ENCODE measurements around the gene PTPRD.

Gene PTPRD

DNA sequence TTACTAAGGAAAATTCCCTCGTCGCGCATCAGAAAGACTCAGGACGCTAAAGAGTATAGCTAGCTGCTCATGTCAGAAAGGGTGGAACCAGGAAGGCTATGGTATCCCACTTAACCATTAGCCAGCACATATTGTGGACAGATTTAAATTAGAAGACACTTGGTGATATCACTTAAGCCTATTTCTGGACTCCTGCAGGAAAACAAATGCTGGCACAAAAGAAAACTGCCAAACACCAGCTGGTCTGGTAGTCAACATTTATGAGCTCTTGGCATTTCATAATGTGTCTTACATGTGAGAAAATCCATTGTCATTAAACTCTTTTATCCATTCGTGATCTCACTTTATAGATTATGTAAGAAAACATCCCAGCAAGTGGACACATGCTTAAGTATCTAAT lies 377.4 kb downstream of the PTPRD start:
- H3K9me3 Mint-ChIP-seq = peaks cover 15% of the 10 kb centered on the region
- H3K27me3 Mint-ChIP-seq = no peaks in the 10 kb centered on the region
- H3K4me1 Mint-ChIP-seq (ENCODE audit: low read depth) = no peaks in the 10 kb centered on the region

GRCh38 chr9:10232352-10232930 lies 380.4 kb downstream of the PTPRD start:
- H3K27ac Mint-ChIP-seq = no peak overlapping the region
- no peaks in the 10 kb centered on the region for H3K4me1 Mint-ChIP-seq (ENCODE audit: low read depth)
- DNase-seq = no peak
- no peaks in the 10 kb centered on the region for H3K36me3 Mint-ChIP-seq (ENCODE audit: low read depth)
- H3K4me3 Mint-ChIP-seq = no peak overlapping the region
- no peaks in the 10 kb centered on the region for H3K27me3 Mint-ChIP-seq
- peaks cover 12% of the 10 kb centered on the region for H3K9me3 Mint-ChIP-seq

More for the DNA sequence above, 377.4 kb downstream of the PTPRD start:
- no peaks in the 10 kb centered on the region for H3K36me3 Mint-ChIP-seq (ENCODE audit: low read depth)
- no peak for DNase-seq
- no peak overlapping the region for H3K27ac Mint-ChIP-seq
- no peak overlapping the region for H3K4me3 Mint-ChIP-seq

- no peaks in the 10 kb centered on the region for H3K4me1 Mint-ChIP-seq (ENCODE audit: low read depth)
- H3K9me3 Mint-ChIP-seq = peaks cover 11% of the 10 kb centered on the region
- no peak overlapping the region for H3K4me3 Mint-ChIP-seq
- H3K27me3 Mint-ChIP-seq = no peaks in the 10 kb centered on the region
- DNase-seq = no peak
- no peak overlapping the region for H3K27ac Mint-ChIP-seq
- H3K36me3 Mint-ChIP-seq (ENCODE audit: low read depth) = no peaks in the 10 kb centered on the region
Observed at GRCh38 chr9:10230512-10230911, 382.3 kb downstream of the PTPRD start.

DNA sequence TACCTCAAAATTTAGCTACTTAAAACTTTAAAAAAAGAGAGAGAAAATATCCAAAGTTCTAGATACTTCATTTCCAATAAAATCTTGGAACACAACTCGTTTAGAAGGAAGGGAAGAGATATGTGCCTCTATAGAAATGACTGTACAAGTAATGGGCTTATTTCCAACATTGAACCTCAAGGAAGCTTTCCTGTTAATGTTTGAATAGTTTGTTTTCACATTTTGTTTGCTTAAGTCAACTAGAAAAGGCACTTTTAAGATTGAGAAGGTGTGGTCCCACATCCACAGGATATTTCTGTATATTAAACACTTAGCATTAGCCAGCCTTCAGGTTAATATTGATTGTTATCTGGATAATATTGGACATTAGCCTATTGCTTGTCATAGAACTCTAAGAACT lies 384.7 kb downstream of the PTPRD start:
- DNase-seq = no peak
- Mint-ChIP-seq H3K4me1 (ENCODE audit: low read depth) (no peaks in the 10 kb centered on the region), H3K27ac (no peak overlapping the region), H3K4me3 (no peak overlapping the region), H3K9me3 (peaks cover 13% of the 10 kb centered on the region), H3K27me3 (no peaks in the 10 kb centered on the region), H3K36me3 (ENCODE audit: low read depth) (no peaks in the 10 kb centered on the region)

GRCh38 chr9:10226996-10227395 lies 385.8 kb downstream of the PTPRD start:
- H3K27ac Mint-ChIP-seq = no peak overlapping the region
- H3K4me1 Mint-ChIP-seq (ENCODE audit: low read depth) = no peaks in the 10 kb centered on the region
- no peaks in the 10 kb centered on the region for H3K36me3 Mint-ChIP-seq (ENCODE audit: low read depth)
- no peak overlapping the region for H3K4me3 Mint-ChIP-seq
- peaks cover 13% of the 10 kb centered on the region for H3K9me3 Mint-ChIP-seq
- no peaks in the 10 kb centered on the region for H3K27me3 Mint-ChIP-seq
- DNase-seq = no peak

- Mint-ChIP-seq H3K27ac (no peak overlapping the region), H3K27me3 (no peaks in the 10 kb centered on the region), H3K9me3 (peaks cover 5% of the 10 kb centered on the region), H3K4me3 (no peak overlapping the region), H3K36me3 (ENCODE audit: low read depth) (no peaks in the 10 kb centered on the region), H3K4me1 (ENCODE audit: low read depth) (no peaks in the 10 kb centered on the region)
- DNase-seq = no peak
Observed at GRCh38 chr9:10212702-10213101, 400.1 kb downstream of the PTPRD start.

DNA sequence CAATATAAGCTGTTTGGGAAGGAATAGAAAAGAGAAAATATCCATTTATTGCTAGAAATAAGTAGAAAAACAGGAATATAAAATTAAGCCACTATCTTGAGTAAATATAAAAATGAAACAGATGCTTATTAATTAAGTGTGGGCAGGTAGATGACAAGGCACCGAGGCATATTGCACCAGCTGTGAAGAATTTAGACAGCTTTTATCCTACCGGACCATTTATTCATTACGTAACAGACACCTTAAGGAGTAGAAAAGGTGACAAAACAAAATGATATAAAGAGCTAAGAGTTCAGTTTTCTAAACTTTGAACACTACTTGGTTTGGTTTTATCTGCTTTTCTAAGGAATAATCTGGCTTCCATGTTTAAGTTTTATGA lies 404.1 kb downstream of the PTPRD start:
- Mint-ChIP-seq H3K27me3 (no peaks in the 10 kb centered on the region), H3K9me3 (peaks cover 5% of the 10 kb centered on the region), H3K36me3 (ENCODE audit: low read depth) (no peaks in the 10 kb centered on the region), H3K27ac (no peak overlapping the region), H3K4me3 (no peak overlapping the region), H3K4me1 (ENCODE audit: low read depth) (no peaks in the 10 kb centered on the region)
- no peak for DNase-seq

- Mint-ChIP-seq H3K36me3 (ENCODE audit: low read depth) (no peaks in the 10 kb centered on the region), H3K9me3 (peaks cover 9% of the 10 kb centered on the region), H3K4me1 (ENCODE audit: low read depth) (no peaks in the 10 kb centered on the region), H3K27ac (no peak overlapping the region), H3K4me3 (no peak overlapping the region), H3K27me3 (no peaks in the 10 kb centered on the region)
- no peak for DNase-seq
Observed at GRCh38 chr9:10204276-10204675, 408.5 kb downstream of the PTPRD start.

DNA sequence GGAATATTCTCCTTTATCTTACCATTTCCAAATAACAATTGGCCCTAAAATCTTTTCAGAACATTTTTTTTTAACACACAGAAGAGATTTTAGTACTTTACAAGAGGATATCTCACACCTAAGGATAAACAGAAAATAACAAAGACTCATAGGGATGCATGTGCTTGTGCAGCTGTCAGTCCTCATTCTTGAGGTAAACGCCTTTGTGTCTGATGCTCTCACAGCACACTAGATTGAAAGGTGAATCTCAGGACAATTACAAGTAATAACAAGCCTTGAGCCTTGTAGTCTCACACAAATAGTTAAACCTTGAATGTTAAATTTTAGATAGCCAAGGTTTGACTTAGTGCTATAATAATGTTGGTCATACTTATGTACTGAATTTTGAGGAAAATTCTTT lies 439.2 kb downstream of the PTPRD start:
- Mint-ChIP-seq H3K4me3 (no peak overlapping the region), H3K27ac (no peak overlapping the region), H3K9me3 (peaks cover 12% of the 10 kb centered on the region), H3K4me1 (ENCODE audit: low read depth) (no peaks in the 10 kb centered on the region), H3K27me3 (no peaks in the 10 kb centered on the region), H3K36me3 (ENCODE audit: low read depth) (no peaks in the 10 kb centered on the region)
- no peak for DNase-seq

DNA sequence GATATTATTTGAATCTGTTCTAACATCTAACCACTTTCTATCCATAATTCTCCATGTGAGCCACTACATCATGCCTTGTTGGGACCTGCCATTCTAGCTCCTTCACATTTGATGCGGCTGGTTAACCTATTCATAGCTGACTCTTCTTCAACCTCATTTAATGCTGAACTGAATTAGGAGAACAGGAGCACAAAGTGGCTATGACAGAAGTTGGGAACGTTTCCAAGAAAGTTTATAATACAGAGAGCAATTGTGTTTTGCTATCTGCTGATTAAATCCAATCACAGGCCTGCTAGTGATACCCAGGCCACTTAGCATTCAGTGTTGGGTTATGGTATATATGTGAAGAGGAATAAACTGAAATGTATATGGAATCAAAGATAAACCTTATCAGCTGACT lies 440.3 kb downstream of the PTPRD start:
- H3K36me3 Mint-ChIP-seq (ENCODE audit: low read depth) = no peaks in the 10 kb centered on the region
- no peak for DNase-seq
- no peaks in the 10 kb centered on the region for H3K4me1 Mint-ChIP-seq (ENCODE audit: low read depth)
- peaks cover 11% of the 10 kb centered on the region for H3K9me3 Mint-ChIP-seq
- H3K4me3 Mint-ChIP-seq = no peak overlapping the region
- H3K27me3 Mint-ChIP-seq = no peaks in the 10 kb centered on the region
- H3K27ac Mint-ChIP-seq = no peak overlapping the region

DNA sequence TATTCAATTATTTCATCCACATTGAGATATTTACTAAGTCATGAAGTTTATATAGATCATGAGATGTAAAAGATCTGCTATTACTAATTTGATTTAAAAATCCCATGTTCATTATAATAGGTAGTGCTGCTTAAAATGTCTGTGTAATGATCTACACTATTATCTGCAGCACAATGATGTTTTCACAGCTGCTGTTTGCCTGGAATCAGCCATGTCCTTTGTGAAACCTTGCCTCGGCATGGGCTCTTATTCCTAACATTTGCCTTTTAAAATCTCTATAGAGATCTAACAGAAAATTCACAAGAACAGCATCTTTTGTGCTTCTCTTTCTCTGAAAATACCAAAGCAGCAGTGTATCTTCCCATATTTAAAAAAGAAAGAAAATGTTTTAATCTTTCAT lies 444.6 kb downstream of the PTPRD start:
- no peak for DNase-seq
- H3K27ac Mint-ChIP-seq = no peak overlapping the region

GRCh38 chr9:10148796-10149195 lies 464.0 kb downstream of the PTPRD start:
- no peaks in the 10 kb centered on the region for H3K4me1 Mint-ChIP-seq (ENCODE audit: low read depth)
- H3K9me3 Mint-ChIP-seq = peaks cover 5% of the 10 kb centered on the region
- no peak for DNase-seq
- no peaks in the 10 kb centered on the region for H3K27me3 Mint-ChIP-seq
- no peak overlapping the region for H3K27ac Mint-ChIP-seq
- H3K4me3 Mint-ChIP-seq = no peak overlapping the region
- no peaks in the 10 kb centered on the region for H3K36me3 Mint-ChIP-seq (ENCODE audit: low read depth)

More for the DNA sequence above, 444.6 kb downstream of the PTPRD start:
- no peaks in the 10 kb centered on the region for H3K4me1 Mint-ChIP-seq (ENCODE audit: low read depth)
- peaks cover 4% of the 10 kb centered on the region for H3K9me3 Mint-ChIP-seq
- H3K4me3 Mint-ChIP-seq = no peak overlapping the region
- H3K36me3 Mint-ChIP-seq (ENCODE audit: low read depth) = no peaks in the 10 kb centered on the region
- no peaks in the 10 kb centered on the region for H3K27me3 Mint-ChIP-seq

DNA sequence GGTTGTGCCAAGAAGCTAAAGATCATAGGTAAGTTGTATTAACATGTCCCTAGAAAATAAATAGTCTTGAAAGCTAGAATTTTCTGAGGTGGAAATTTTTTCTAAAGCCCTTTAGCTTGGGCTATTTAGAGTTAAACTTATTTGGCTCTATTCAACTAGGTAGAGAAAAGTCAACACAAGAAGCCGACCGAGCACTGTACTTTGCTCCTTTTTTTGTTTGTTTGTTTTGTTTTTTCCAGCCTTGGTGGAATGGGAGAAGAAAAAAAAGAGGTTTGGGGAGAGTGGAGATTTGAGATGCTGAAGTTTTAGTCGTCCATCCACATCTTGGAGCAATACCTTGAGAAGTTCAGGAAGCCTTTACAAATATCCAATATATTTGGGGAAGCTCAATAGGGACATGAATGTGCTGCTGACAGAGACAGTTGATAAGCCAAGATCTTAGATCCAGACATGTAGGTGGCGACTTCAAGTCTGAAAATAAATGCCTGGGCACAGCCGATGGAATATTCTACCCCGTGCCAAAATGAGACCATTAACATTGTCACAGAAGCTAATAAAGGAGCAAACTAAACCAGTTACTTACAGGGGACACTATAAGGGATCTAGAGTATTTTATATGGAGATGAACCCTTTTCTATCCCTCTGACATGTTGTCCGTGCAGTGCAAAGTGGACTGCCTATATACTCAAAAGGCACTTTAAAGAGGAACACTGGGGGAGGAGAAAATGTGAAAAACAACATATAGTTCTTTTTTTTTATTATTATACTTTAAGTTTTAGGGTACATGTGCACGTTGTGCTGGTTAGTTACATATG lies 466.1 kb downstream of the PTPRD start:
- DNase-seq = no peak
- Mint-ChIP-seq H3K27ac (no peak overlapping the region), H3K4me3 (no peak overlapping the region), H3K27me3 (no peaks in the 10 kb centered on the region), H3K4me1 (ENCODE audit: low read depth) (no peaks in the 10 kb centered on the region), H3K36me3 (ENCODE audit: low read depth) (no peaks in the 10 kb centered on the region), H3K9me3 (peaks cover 7% of the 10 kb centered on the region)

GRCh38 chr9:10144355-10144754 lies 468.4 kb downstream of the PTPRD start:
- Mint-ChIP-seq H3K27ac (no peak overlapping the region), H3K4me3 (no peak overlapping the region), H3K9me3 (peaks cover 5% of the 10 kb centered on the region), H3K27me3 (no peaks in the 10 kb centered on the region), H3K36me3 (ENCODE audit: low read depth) (no peaks in the 10 kb centered on the region), H3K4me1 (ENCODE audit: low read depth) (no peaks in the 10 kb centered on the region)
- DNase-seq = no peak

GRCh38 chr9:10135553-10135952 lies 477.2 kb downstream of the PTPRD start:
- no peaks in the 10 kb centered on the region for H3K4me1 Mint-ChIP-seq (ENCODE audit: low read depth)
- no peak overlapping the region for H3K4me3 Mint-ChIP-seq
- no peaks in the 10 kb centered on the region for H3K36me3 Mint-ChIP-seq (ENCODE audit: low read depth)
- H3K9me3 Mint-ChIP-seq = peaks cover 19% of the 10 kb centered on the region
- H3K27ac Mint-ChIP-seq = no peak overlapping the region
- no peaks in the 10 kb centered on the region for H3K27me3 Mint-ChIP-seq
- DNase-seq = no peak

All from activated T-cell treated with anti-CD3 and anti-CD28 coated beads, Interleukin-2, amount 50 U/mL, for 24 hours (primary cell).